Activated CD4-positive, CD25-positive, alpha-beta regulatory T cell treated with anti-CD3 and anti-CD28 coated beads, Interleukin-2, amount 50 U/mL, for 24 hours (primary cell): ENCODE measurements around the gene PNKP.

Experiments used
- ATAC-seq, 2 donors: fragments of 150-1000 bp; cut with Tn5 transposase; one replicate each; pipeline ENCODE4 v1.10.0; 2021; ENCODE audit warnings: mild to moderate bottlenecking in 1 of 2, moderate library complexity in 1 of 2

Gene PNKP

GRCh38 chr19:49889687-49890348 lies 22.4 kb upstream of the PNKP start:
- ATAC-seq: peak; percentile 63 to 69

GRCh38 chr19:49889038-49889686 lies 21.8 kb upstream of the PNKP start:
- no peak for ATAC-seq

GRCh38 chr19:49888510-49888824 lies 21.1 kb upstream of the PNKP start:
- no peak for ATAC-seq

DNA sequence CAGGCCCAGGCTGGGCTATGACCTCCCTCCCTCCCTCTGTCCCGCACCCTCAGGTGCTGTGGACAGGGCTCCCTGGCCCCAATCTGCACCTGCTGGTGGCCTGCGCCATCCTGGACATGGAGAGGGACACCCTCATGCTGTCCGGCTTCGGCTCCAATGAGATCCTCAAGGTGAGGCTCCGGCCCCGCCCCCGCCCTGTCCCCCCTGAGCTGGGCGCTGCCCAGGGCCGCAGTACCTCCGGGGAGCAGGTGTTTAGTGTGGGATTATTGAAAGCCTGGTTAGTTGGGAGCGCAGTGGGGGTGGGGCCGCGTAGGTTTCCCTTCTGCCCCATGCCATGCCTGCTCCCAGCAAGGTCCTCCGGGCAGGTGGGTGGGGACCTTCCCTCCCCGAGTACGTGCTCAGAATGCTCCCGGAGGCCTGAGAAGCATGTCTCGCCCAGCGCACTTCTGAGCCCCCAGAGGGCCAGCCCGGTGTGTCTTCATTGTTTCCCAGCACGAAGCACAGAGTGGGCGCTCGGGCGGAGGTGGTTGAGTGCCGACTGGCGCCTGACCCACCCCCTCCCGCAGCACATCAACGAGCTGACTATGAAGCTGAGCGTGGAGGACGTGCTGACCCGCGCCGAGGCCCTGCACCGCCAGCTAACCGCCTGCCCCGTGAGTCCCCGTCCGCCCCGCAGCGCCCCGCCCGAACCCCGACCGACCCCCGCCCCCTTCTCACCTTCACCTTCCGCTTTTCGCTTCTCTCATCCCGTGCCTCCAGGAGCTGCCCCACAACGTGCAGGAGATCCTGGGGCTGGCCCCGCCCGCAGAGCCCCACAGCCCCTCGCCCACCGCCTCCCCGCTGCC lies 20.5 kb upstream of the PNKP start:
- ATAC-seq: no peak

DNA sequence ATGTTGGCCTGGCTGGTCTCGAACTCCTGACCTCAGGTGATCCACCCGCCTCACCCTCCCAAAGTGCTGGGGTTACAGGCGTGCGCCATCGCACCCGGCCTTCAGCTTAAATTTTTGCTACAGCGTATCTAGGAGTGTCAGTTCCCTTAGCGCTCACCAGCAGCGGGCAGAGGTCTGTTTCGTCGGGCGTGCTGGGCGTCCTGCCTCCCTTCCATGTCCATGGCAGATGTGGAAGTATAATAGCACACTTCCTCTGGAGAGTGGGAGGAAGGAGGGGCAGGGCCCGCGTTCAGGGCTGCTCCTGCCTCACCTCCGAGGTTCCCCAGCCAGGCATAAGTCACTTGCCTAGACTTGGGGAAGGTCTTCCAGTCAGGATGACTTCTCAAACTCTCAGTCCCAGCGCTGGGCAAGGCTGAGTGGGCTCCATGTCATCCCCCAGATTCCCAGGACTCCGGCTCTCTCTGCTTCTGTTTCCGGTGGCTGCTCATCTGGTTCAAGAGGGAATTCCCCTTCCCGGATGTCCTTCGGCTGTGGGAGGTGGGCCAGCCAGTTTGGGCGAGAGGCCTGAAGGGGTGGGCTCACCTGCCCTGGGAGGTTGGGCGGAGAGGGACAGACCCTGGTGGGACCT lies 19.8 kb upstream of the PNKP start:
- ATAC-seq: no peak

- no peak for ATAC-seq
These were observed 17.4 kb upstream of the PNKP start for GRCh38 chr19:49884760-49885159.

- ATAC-seq: no peak
These were observed 16.7 kb upstream of the PNKP start for GRCh38 chr19:49884109-49884508.

DNA sequence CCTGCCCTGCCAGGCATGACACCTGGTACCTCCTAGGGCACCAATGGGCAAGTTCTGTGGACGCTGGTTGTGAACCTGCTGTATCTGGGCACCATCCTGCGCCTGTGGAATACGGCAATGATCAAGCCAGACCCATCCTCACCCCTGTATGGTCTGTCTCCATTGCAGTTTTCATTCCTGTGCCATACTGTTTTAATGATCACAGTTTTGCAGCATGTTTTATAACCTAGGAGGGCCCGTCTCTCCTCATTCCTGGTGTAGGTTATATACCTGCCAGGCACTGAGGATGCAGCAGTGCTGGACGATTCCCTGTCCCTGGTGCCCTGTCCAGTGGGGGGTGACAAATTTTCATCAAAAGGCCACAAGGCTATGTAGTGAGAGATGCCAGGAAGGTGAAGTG lies 15.7 kb upstream of the PNKP start:
- ATAC-seq: no peak

GRCh38 chr19:49882643-49883042 lies 15.3 kb upstream of the PNKP start:
- ATAC-seq: no peak

DNA sequence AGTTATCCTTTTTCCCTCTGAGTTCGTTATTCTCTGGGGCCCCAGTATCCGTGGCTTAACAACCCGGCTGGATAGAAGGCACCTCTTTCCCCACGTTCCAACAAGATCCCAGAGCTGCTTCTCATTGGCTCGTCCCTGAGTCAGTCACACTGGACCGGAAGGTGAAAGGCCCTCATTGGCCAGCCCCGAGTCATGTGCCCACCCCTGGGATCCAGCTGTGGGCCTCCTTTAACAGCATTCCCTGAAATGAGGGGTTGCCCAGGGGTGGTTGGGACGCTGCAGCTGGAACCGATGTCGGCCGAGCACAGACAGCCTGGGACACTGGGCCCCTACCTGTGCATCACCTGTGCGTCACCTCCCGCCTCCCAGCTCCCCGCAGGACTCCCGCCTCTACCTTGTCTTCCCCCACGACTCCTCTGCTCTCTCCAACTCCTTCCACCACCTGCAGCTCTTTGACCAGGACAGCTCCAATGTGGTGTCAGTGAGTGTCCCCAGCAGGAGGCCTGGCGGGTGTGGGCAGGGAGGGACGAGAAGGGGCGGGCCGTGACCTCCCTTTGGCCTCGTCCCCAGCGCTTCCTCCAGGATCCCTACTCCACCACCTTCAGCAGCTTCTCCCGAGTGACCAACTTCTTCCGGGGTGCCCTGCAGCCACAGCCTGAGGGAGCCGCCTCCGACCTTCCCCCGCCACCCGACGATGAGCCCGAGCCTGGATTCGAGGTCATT lies 14.5 kb upstream of the PNKP start:
- no peak for ATAC-seq

DNA sequence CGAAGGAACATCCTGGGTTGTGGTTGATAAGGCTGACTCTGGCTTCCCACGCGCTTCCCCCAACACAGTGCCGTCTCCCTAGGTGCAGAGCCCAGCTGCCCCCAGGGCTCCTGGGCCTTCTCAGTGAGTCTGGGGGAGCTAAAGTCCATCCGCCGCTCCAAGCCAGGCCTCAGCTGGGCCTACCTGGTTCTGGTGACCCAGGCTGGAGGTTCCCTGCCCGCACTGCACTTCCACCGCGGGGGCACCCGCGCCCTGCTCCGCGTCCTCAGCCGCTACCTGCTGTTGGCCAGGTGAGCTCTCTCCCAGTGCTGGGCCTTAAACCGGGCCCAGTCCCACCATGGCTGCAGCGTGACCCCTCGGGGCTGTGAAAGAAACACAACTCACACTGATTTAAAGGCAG lies 13.8 kb upstream of the PNKP start:
- no peak for ATAC-seq

DNA sequence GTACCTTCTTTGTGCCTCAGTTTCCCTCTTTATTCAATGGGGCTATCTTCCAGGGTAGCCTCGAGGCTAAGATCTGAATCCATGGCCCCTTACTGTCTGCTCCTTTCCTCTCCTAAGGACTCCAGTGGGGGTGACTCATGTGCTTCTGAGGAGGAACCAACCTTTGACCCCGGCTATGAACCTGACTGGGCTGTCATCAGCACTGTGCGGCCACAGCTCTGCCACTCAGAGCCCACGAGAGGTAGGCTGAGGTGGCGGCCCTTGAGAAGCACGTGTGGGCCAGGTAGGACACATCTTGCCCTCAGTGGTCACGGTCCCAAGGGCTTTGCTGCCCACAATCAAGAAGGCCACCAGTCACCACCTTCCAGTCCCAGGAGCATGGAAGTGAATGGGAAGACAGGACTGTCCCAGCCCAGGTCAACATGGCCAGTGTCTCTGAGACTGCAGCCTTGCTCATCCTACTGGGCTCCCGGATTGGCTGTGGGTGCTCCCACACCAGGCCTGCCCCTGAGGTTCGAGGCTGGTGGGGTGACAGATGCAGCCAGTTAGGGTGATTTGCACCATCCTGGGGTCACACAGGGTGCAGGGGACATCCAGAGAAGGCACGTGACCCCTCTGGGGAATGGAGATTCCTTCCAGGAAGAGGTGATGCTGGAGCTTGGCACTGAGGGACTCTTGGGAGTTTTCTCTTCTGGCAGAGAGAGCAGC lies 12.9 kb upstream of the PNKP start:
- ATAC-seq: no peak

DNA sequence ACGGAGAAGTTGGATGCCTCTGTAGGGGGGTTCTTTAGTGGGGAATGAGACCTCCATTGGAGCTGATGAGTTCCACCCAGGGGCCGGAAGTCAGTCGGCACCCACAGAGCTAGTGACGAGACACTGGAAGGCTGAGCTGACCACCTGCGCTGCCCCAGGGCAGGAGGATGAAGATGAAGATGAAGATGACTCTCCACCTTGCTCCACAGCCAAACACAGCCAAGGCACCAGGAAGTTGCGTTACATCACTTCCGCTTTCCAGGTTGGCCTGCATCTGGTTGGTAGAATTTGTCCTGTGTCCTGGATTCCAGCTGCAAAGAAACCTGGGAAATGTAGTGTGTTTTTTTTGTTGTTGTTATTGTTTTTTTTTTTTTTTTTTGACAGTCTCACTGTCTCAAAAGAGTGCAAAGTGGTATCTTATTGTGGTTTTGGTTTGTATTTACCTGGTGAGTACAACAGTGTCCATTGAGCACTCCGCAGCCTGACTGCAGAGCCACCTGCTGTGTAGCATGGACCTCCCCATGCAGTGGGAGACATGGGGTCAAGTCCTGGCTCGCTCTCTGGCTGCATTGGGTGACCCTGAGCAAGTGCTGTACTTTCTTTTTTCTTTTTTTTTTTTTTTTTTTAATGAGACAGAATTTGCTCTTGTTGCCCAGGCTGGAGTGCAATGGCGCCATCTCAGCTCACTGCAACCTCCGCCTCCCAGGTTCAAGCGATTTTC lies 12.0 kb upstream of the PNKP start:
- no peak for ATAC-seq

DNA sequence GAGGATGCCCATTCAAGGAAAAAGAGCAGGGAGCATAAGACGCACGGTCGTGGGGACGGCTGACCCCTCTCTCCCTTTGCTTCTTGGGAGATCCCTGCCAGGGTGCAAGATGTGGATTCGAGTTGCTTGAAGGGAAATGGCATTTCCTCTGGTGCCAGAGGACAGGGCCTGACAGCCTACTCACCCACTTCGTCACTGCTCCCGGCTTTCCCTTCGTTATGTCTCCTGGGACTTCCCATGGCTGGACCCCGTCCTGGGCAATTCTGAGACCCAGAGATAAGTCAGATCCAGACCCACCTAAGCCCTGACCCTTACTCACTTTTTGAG lies 11.3 kb upstream of the PNKP start:
- ATAC-seq: no peak

DNA sequence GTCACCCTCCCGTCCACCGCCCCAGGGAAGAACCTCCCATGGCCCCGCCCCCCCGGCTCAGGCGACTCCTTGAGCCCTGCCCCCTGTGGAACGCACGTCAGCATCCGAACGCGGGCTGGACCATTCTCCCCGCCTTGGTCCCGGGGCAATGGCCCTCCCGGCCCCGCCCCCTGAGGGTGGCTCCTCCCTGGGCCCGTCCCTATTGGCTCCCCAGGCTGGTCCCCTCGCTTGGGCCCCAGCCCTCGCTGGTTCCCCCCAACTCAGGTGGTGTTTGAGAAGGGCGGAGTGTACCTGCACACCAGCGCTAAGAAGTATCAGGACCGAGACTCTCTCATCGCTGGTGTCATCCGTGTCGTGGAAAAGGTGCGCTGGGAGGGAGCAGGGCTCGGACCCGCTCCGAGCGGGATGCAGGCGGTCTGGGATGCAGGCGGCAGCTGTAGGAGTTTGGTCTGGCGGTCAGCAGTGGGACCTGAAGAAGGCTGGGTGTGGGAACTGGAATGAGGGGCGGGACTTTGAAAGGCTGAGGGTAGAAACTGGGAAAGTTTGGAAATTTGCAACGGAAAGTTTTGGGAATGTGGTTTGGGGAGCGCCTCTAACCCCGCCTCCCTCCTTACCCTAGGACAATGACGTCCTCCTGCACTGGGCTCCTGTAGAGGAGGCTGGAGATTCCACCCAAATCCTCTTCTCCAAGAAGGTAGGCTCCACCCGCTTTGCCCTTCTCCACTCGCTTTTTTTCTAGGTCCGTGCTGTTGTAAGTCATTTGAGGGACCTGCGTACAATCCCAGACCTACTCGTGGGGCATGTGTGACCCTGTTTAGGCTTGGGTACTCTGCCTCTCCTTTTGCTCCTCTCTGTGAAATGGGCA lies 10.7 kb upstream of the PNKP start:
- peak; percentile 70 to 72 for ATAC-seq

DNA sequence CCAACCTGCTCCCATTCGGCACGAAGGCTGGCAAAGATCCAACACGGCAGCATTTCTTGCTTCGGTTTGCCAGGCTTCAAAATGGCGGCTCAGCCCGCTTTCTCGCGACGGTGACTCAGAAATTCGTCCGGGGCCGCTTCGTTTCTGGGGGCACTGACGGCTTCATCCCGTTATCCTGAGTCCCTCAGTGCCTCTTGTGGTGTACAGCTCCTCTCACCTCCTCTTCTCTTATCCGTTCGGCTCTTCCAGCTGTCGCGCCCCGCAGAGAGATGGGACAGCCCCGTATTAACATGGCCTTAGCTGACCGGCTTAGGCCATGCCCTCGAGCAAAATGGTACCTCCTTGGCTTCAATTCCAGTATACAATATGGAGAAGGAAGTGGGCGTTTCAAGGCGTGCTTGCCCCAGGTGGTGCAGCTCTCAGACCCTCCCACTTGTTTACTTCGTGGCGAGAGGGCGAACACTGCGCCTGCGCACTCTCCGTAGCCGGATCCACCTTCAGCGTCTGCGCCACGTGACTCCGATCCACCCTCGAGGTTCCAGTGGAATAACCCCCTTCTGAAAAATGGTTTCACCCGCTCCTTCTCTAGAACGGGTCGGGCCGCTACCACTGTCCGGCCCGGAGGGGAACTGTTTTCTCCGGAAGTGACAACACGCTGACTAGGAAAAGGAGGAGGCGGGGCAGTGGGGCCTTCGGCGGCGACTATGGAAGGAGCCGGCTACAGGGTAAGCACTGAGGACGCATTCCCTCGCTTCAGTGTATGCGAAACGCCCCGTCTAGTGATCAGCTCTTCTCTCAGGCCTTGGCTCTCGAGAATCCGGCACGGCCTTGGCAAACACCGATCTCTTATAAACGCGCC lies 9.9 kb upstream of the PNKP start, which contains the start of the genes AKT1S1 and TBC1D17:
AKT1S1 (minus strand) TSS at position 336 of the 859 bp plus-strand sequence. CDS start 4,060 bp downstream, outside the sequence.
TBC1D17 (plus strand) TSS at position 683 of the 859 bp plus-strand sequence; CDS start at position 705, 22 bp downstream.
- peak; percentile 70 to 75 for ATAC-seq

DNA sequence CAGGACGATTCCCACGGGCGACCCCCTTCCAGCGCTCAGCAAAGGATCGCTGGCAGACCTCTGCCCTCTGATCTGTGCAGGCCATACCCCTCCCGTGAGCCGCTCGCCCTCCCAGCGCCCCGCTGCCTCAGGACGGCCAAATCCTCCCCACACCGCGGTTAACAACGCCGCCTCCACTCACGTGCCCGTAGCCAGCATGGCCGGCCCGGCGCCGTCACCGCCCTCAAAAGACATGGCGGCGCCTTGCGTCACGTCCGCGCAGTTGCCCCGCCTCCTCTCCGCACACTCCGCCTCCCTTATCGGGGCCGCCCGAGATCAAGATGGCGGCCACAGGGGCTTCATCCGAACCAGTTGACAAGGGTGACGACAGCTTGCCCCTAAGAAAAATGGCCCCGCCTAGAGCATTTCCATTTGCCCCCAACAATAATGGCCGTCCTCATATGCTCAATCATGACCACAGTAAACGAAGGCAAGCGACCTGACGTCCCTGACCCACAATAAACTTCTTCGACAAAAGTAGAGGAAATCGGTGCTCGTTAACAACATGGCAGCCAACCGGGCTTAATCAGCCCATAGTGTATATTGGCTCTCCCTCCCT lies 9.1 kb upstream of the PNKP start:
- ATAC-seq: peak; percentile 55 to 60

- ATAC-seq: no peak
These were observed 8.6 kb upstream of the PNKP start for GRCh38 chr19:49875857-49876421.

DNA sequence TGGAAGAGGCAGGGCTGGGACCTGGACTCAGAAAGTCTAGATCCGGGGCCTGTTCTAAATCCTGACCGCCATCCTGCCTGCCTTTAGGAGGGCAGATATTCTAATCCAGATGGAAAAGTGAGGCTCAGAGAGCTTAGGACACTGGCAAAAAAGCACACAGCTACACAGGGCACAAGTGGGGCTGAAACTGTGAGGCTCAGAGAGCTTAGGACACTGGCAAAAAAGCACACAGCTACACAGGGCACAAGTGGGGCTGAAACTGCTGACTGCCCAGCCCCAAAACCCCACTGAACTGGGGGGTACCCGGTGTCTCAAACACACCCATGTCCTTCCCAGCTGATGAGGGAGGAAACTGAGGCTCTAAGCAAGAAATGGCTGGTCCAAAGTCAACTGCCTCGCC lies 7.8 kb upstream of the PNKP start:
- ATAC-seq: no peak
